ENCODE data around the gene GALNT1.

The GALNT1 gene

GRCh38 chr18:35582899-35583558 is 1.5 kb downstream of the GALNT1 start:
- DNase-seq = no peak

- DNase-seq = no peak
These were observed 3.2 kb downstream of the GALNT1 start for GRCh38 chr18:35584735-35585134.

- no peak for DNase-seq
These were observed 4.1 kb downstream of the GALNT1 start for GRCh38 chr18:35585608-35586007.

GRCh38 chr18:35588122-35588521 is 6.6 kb downstream of the GALNT1 start:
- no peak for DNase-seq

GRCh38 chr18:35588995-35589394 is 7.5 kb downstream of the GALNT1 start:
- DNase-seq = no peak

- DNase-seq = no peak
These were observed 8.0 kb downstream of the GALNT1 start for GRCh38 chr18:35589546-35589945.

GRCh38 chr18:35590935-35591334 is 9.4 kb downstream of the GALNT1 start:
- DNase-seq = no peak

- no peak for DNase-seq
These were observed 10.8 kb downstream of the GALNT1 start for GRCh38 chr18:35592298-35592697.

- DNase-seq = no peak
These were observed 12.3 kb downstream of the GALNT1 start for GRCh38 chr18:35593859-35594258.

GRCh38 chr18:35597758-35598157 is 16.2 kb downstream of the GALNT1 start:
- DNase-seq = no peak

GRCh38 chr18:35602193-35602820 is 20.8 kb downstream of the GALNT1 start:
- no peak for DNase-seq

GRCh38 chr18:35603008-35603407 is 21.5 kb downstream of the GALNT1 start:
- no peak for DNase-seq

GRCh38 chr18:35603528-35603927 is 22.0 kb downstream of the GALNT1 start:
- no peak for DNase-seq

- DNase-seq = no peak
These were observed 22.8 kb downstream of the GALNT1 start for GRCh38 chr18:35604369-35604768.

GRCh38 chr18:35605686-35606417 is 24.3 kb downstream of the GALNT1 start:
- DNase-seq = no peak

GRCh38 chr18:35609236-35609635 is 27.7 kb downstream of the GALNT1 start:
- DNase-seq = no peak

GRCh38 chr18:35610089-35610488 is 28.5 kb downstream of the GALNT1 start:
- DNase-seq = no peak

- DNase-seq = no peak
These were observed 29.2 kb downstream of the GALNT1 start for GRCh38 chr18:35610724-35611123.

GRCh38 chr18:35611518-35611917 is 30.0 kb downstream of the GALNT1 start:
- no peak for DNase-seq

GRCh38 chr18:35616074-35616473 is 34.5 kb downstream of the GALNT1 start:
- DNase-seq = no peak

GRCh38 chr18:35616664-35617423 is 35.3 kb downstream of the GALNT1 start:
- peak; percentile 54 to 66 for DNase-seq

- no peak for DNase-seq
These were observed 36.3 kb downstream of the GALNT1 start for GRCh38 chr18:35617865-35618264.

GRCh38 chr18:35618289-35618688 is 36.7 kb downstream of the GALNT1 start:
- DNase-seq = no peak

Measured in activated T-cell treated with anti-CD3 and anti-CD28 coated beads, Interleukin-2, amount 50 U/mL, for 48 hours (primary cell).